Measurements from ENCODE around the gene CIRBP.
"Not testable (repeated sequence)": the region's sequence is repeated elsewhere in the genome, so short reads cannot be mapped to it uniquely, and the experiment has no call there.

CIRBP gene

DNA sequence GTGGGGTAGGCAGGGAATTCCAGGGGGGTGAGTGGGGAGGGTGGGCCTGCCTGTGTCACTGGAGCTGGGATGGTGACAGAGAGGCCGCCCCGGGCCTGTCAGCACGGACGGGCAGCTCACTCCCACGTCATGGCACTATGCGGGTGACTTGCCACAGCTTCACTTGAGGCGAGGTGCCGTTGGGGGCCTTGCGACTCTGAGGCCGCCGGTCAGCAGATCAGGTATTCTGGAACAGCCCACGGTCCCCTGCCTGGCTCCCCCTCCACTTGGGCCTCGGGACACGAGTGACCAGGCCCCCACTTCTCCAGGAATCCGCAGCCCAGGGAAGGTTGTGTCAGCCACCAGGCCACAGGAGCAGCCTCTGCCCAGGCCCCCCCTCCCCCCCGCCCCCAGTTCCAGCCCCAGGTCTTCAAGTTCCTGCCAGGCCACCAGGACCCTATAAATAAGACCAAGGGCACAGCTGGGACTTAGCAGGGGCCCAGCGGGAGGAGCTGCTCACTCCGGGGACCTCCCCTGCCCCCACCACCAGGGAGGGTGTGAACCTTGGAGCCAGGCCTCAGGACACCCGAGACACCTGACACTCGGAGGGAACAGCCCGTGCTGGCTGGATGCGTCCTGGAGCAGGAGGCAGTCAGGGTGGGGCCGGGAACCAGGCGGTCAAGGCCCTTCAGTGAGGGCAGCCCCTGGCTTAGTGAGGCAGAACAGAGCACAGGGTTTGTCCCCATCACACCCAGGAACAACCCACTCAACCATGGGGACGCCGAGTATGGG lies 23.5 kb upstream of the CIRBP start:
- no peak for DNase-seq

GRCh38 chr19:1246265-1247087 lies 22.7 kb upstream of the CIRBP start:
- DNase-seq: not testable (repeated sequence)

DNA sequence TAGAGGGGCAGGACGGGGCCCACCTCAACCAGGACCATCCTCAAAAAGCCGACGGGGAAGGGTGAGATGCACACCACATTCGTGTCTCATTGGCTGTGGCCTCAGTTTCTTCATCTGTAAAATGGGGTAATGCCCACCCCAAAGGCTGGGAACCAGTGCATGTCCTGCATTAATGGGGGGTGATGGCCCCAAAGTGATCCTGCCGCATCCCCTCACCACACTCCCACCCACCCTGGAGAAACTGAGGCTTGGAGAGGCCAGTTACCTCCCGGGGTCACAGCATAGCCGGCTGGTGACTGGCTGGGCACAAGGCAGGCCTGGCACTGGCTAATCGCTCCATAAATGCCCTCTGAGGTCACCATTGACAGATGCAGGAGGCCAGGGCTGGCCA lies 21.4 kb upstream of the CIRBP start:
- DNase-seq: no peak

- peak; percentile 67 for DNase-seq
Observed at GRCh38 chr19:1248139-1248785, 20.9 kb upstream of the CIRBP start, which contains the start of gene MIDN. Gene MIDN (plus strand): TSS chr19:1248583. CDS start chr19:1250297, 1,714 bp downstream.

DNA sequence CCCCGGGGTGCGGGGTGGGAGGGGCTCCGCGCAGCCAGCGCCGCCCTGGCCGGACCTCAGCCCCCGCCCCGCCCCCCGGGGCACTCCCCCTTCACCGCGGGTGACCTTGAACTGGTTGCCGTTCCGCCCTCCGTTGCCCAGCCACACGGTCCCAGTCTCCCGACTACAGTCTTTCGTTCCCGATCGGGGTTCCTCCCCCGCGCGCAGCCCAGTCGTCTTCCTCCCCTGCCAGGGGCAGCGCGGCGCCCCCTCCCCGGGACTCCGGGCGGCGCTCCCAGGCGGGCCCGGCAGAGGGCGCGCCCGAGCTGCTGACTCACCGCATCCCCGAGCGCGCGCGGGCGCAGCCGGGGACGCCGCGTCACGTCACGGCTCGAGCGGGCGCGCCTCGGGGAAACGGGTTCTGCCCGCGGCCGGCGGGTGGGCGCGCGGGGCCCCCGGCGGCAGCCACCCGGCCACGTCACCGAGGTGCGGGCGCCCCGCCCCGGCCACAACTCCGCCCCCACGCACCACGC lies 20.3 kb upstream of the CIRBP start:
- DNase-seq: peak; percentile 65

GRCh38 chr19:1249298-1249989 lies 19.7 kb upstream of the CIRBP start:
- DNase-seq: peak; percentile 95

- no peak for DNase-seq
Observed at GRCh38 chr19:1249990-1250436, 19.1 kb upstream of the CIRBP start.

DNA sequence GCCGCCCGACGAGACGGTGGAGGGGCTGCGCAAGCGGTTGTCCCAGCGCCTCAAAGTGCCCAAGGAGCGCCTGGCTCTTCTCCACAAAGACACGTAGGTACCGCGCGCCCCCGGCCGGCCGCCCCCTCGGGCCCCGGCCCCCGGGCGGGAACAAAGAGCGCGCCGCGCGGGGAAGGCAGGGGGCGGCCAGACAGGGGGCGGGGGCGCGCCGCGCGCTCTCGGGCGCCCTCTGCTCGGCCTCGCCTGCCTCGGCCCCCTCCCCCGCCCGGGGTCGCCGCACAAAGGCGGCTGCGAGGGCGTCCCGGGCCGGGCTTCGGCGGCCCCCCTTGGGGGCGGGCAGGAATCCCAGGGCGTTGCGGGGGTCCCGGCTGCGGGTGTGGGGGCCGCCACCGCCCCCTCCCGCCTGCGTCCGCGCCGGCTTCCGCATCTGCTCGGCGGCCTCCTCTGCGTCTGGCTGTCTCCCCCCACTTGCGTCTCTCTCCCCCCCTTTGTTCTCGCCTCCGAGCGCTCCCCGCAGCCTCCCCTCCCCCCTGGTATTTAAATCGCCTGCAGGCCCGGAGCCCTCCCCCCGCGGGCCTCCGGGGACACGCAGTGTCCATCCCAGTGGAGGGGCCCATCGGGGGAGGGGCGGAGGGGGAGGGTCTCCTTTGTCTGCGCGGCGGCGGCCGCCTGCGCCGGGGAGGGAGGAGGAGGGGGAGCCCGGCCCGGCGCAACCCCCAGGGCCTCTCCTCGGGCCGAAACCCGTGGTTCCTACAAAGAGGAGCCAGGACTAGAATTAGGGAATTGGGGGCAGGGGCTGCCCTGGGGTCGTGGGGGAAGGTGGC lies 18.5 kb upstream of the CIRBP start:
- peak; percentile 43 for DNase-seq

GRCh38 chr19:1251330-1252220 lies 17.6 kb upstream of the CIRBP start:
- peak; percentile 76 for DNase-seq

GRCh38 chr19:1252221-1252820 lies 16.8 kb upstream of the CIRBP start:
- peak; percentile 65 for DNase-seq

- DNase-seq: peak; percentile 90
Observed at GRCh38 chr19:1252821-1253513, 16.2 kb upstream of the CIRBP start.

- no peak for DNase-seq
Observed at GRCh38 chr19:1253514-1254080, 15.5 kb upstream of the CIRBP start.

- DNase-seq: no peak
Observed at GRCh38 chr19:1254081-1254527, 15.0 kb upstream of the CIRBP start.

DNA sequence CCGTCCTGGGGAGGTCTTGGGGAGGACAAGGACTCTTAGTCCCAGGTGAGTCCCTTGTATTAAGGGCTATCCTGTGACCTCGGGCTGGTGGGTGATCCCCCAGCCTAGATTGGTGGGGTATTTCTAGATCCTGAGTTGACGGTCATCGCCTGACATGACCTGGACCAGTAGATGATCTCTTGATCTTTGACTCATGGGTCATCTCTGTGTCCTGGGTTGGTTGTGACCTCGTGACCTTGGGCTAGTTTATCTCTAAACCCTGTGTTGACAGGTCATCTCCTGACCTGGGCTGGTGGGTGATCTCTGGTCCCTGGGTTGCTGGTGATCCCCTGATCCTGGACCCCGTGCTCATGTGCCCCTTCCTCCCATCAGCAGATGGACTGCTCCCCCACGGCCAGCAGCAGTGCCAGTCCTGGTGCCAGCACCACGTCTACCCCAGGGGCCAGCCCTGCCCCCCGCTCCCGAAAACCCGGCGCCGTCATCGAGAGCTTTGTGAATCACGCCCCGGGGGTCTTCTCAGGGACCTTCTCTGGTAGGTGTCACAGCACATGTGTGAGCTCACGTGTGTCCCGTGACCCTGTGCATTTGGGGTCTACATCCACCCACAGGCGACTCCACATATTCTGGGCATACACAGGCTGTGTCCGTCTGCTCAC lies 14.5 kb upstream of the CIRBP start:
- DNase-seq: no peak

- no peak for DNase-seq
Observed at GRCh38 chr19:1255186-1256161, 13.7 kb upstream of the CIRBP start.

DNA sequence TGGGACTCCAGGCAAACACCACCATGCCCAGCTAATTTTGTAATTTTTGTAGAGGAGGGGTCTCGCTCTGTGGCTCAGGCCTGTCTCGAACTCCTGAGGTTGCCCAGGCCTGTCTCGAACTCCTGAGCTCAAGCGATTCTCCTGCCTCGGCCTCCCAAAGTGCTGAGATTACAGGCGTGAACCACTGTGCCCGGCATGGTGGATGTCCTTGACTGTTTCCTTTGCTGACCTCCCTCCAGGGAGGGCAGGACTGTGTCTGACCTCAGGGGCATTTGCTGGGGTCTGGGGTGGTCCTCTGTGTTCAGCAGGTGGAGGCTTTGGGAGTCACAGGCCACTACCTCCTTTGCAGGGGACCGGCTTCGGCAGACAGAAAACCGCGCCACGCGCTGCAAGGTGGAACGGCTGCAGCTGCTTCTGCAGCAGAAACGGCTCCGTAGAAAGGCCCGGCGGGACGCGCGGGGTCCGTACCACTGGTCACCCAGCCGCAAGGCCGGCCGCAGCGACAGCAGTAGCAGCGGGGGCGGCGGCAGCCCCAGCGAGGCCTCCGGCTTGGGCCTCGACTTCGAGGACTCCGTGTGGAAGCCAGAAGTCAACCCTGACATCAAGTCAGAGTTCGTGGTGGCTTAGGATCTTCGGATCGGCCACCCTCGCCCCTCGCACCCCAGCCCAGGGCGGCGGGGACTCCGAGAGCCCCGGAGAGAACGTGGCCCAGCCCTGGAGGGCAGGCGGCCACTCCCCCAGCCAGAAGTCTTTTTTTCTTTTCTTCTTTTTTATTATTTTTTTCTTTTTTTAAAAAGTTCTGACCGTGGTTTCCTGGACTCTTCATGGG lies 12.3 kb upstream of the CIRBP start:
- no peak for DNase-seq

Measured in hematopoietic multipotent progenitor cell treated with erythropoietin and hydrocortisone succinate and interleukin-3 and kit ligand, for 8 days (in vitro differentiated cells).